HepG2 (cell line): Measurements from ENCODE around the gene SATB1. TPM values are rescaled to one million over a fixed set of nuclear protein-coding genes. Genes with fewer than 3 reads are reported as not detected.

Source experiments
- ATAC-seq: fragments of 200-7000 bp; cut with Tn5 transposase; 3 replicates; pipeline ENCODE4 v1.9.1; 2020; ENCODE audit warnings: mild to moderate bottlenecking, moderate library complexity
- BruUV-seq: library from RNA; stranded (reverse); fragments of 400-500 nt; replicated peaks from 2 replicates; lab custom pipeline; 2021; lab: Mats Ljungman, UMichigan
- CTCF ChIA-PET: fragments of 300-600 bp; formaldehyde crosslinking; extraction: SDS; loops from one replicate; lab custom pipeline; 2021; ENCODE audit warnings: low total read pairs, inconsistent platforms, low intra/inter-chr PET ratio; lab: Yijun Ruan, JAX
- POLR2A ChIA-PET: fragments of 350-600 bp; sonication (Branson Sonifier 250); formaldehyde crosslinking; loops from one replicate; lab custom pipeline; 2020; ENCODE audit warnings: antibody characterized with exemption, inconsistent platforms; lab: Yijun Ruan, JAX
- DNase-seq: peaks from one replicate; pipeline ENCODE4 v3.0.0-alpha.2; 2015; ENCODE audit warnings: low spot score
- FAIRE-seq: peaks from 3 replicates; lab custom pipeline; 2011; peaks lifted over from hg19 to GRCh38; lab: Jason Lieb, UNC
- H2AFZ ChIP-seq: one replicate; pipeline ENCODE4 v1.6.1; 2011; ENCODE audit warnings: low read length, inconsistent platforms
- H3K27ac ChIP-seq: fragments of 300-600 bp; 3 replicates; pipeline ENCODE4 v1.8.0; 2011; ENCODE audit warnings: mixed run types, mild to moderate bottlenecking, mixed read lengths, low read length, inconsistent platforms; ENCODE audit not compliant: insufficient read depth; ENCODE audit errors: extremely low read length
- H3K27me3 ChIP-seq, 2 experiments: fragments of 200-600 bp in 1 of 2; 2 replicates in 1 of 2; 3 replicates in 1 of 2; pipeline versions ENCODE4 v1.6.0 to v1.8.0; 2011; ENCODE audit warnings: low read length in 2 of 2, mild to moderate bottlenecking in 2 of 2, moderate library complexity in 2 of 2, inconsistent platforms in 1 of 2; ENCODE audit not compliant: insufficient read depth in 2 of 2, control insufficient read depth in 1 of 2
- H3K36me3 ChIP-seq, 2 experiments: fragments of 200-600 bp in 1 of 2; replicated peaks in 1 of 2; 2 replicates in 1 of 2; 3 replicates in 1 of 2; pipeline versions ENCODE4 v1.5.1 to v1.8.0; 2011; ENCODE audit warnings: low read length in 2 of 2, inconsistent platforms in 1 of 2; ENCODE audit not compliant: insufficient read depth in 2 of 2, control insufficient read depth in 1 of 2
- H3K4me1 ChIP-seq: 2 replicates; pipeline ENCODE4 v1.5.1; 2012; ENCODE audit warnings: low read length, inconsistent platforms; ENCODE audit not compliant: insufficient read depth
- H3K4me2 ChIP-seq: 2 replicates; pipeline ENCODE4 v1.6.0; 2011; ENCODE audit warnings: low read depth, low read length, inconsistent platforms
- H3K4me3 ChIP-seq, 3 experiments: fragments of 200-600 bp in 1 of 3; sonication (generic), shearing (Covaris generic) in 1 of 3; replicated peaks in 1 of 3; 2 replicates each; pipeline ENCODE4 v1.5.1; 2011 to 2016; ENCODE audit warnings: low read length in 3 of 3, inconsistent platforms in 2 of 3, low read depth in 2 of 3, mild to moderate bottlenecking in 2 of 3, control low read depth in 1 of 3, mixed read lengths in 1 of 3; ENCODE audit not compliant: insufficient read depth in 1 of 3
- H3K79me2 ChIP-seq: one replicate; pipeline ENCODE4 v1.6.1; 2011; ENCODE audit warnings: low read length, inconsistent platforms; ENCODE audit not compliant: insufficient read depth
- H3K9ac ChIP-seq: 2 replicates; pipeline ENCODE4 v1.6.0; 2011; ENCODE audit warnings: mild to moderate bottlenecking, low read depth, low read length, inconsistent platforms; ENCODE audit not compliant: insufficient read depth
- H3K9me3 ChIP-seq: 2 replicates; pipeline ENCODE4 v1.5.1; 2012; ENCODE audit warnings: mild to moderate bottlenecking, low read length
- H4K20me1 ChIP-seq: 2 replicates; pipeline ENCODE4 v1.6.0; 2011; ENCODE audit warnings: inconsistent platforms, mild to moderate bottlenecking, low read length, moderate library complexity; ENCODE audit not compliant: insufficient read depth
- ARNTL ChIP-seq: sonication (generic); formaldehyde crosslinking; IDR thresholded peaks from 2 replicates; pipeline ENCODE4 v1.4.0; 2020; ENCODE audit warnings: mild to moderate bottlenecking, missing genetic modification reagents
- EEA1 ChIP-seq: sonication (generic); formaldehyde crosslinking; IDR thresholded peaks from 2 replicates; pipeline ENCODE4 v1.5.1; 2020; ENCODE audit warnings: mild to moderate bottlenecking, missing genetic modification reagents, borderline replicate concordance
- NFYC ChIP-seq: IDR thresholded peaks from 2 replicates; pipeline ENCODE4 v1.6.1; 2016; ENCODE audit warnings: missing genetic modification reagents, missing compliant biosample characterization
- PHB2 ChIP-seq: fragments of 450-650 bp; IDR thresholded peaks from 2 replicates; pipeline ENCODE4 v1.6.1; 2018; ENCODE audit not compliant: partially characterized antibody
- YEATS4 ChIP-seq: sonication (generic); formaldehyde crosslinking; IDR thresholded peaks from 2 replicates; pipeline ENCODE4 v1.4.0; 2020; ENCODE audit warnings: missing genetic modification reagents, borderline replicate concordance
- ZNF451 ChIP-seq: sonication (generic); formaldehyde crosslinking; IDR thresholded peaks from 2 replicates; pipeline ENCODE4 v1.5.0; 2020; ENCODE audit warnings: mild to moderate bottlenecking, missing genetic modification reagents
- WGBS: methylation state at CpG from one replicate; pipeline ENCODE4 v1.1.6; 2017; ENCODE audit warnings: low lambda C conversion rate; 5-methylcytosine and 5-hydroxymethylcytosine counted together
- in situ Hi-C: cut with HindIII; loops from 2 replicates; pipeline ENCODE4 v1.10.0; 2017; ENCODE audit warnings: low pct_unique_long_range_greater_than_20kb; ENCODE audit not compliant: extremely low pct_ligation_motif_present
- intact Hi-C: fragments of 100-400 bp; cut with micrococcal nuclease; formaldehyde crosslinking; loops from one replicate; pipeline ENCODE4 v1.10.0; 2022; ENCODE audit not compliant: unreplicated experiment
- polyA plus RNA-seq, 8 experiments: library from polyadenylated mRNA; depleted of rRNA in 3 of 8; stranded (reverse) in 7 of 8; unstranded in 1 of 8; fragments of >200 nt; fragmentation: Illumina TruSeq in 4 of 8; extraction: Trizol in 4 of 8; gene quantifications; 2 replicates each; pipeline versions ENCODE4 v1.2.1 to v1.2.3, GENCODE V29; 2011 to 2016; ENCODE audit warnings: low read depth in 4 of 8, missing spikeins in 1 of 8, mixed read lengths in 1 of 8; ENCODE audit not compliant: insufficient read depth in 1 of 8
- total RNA-seq, 5 experiments: library from RNA; depleted of rRNA; stranded (reverse); fragments of >200 nt; fragmentation: Illumina TruSeq; extraction: Trizol; gene quantifications; 2 replicates each; pipeline ENCODE4 v1.2.3, GENCODE V29; 2016; ENCODE audit warnings: low read depth in 1 of 5
- TF ChIP-seq, protein P1 (sequence below): sonication (generic); formaldehyde crosslinking; IDR thresholded peaks from 2 replicates; pipeline ENCODE4 v1.4.0; 2020; ENCODE audit warnings: mild to moderate bottlenecking, low read depth, missing genetic modification reagents
- TF ChIP-seq, protein P2 (sequence below): sonication (generic); formaldehyde crosslinking; IDR thresholded peaks from 2 replicates; pipeline ENCODE4 v1.5.0; 2020; ENCODE audit warnings: missing genetic modification reagents
- TF ChIP-seq, protein P3 (sequence below): sonication (generic); formaldehyde crosslinking; IDR thresholded peaks from 2 replicates; pipeline ENCODE4 v1.9.0; 2021; ENCODE audit warnings: mild to moderate bottlenecking, missing genetic modification reagents

The SATB1 gene
- total and polyA plus RNA-seq, 2 of the 13 experiments (the other 11 are each of a cell fraction or from before 2014, with no cell fraction given) = 0.03 TPM; not detected in 1

DNA sequence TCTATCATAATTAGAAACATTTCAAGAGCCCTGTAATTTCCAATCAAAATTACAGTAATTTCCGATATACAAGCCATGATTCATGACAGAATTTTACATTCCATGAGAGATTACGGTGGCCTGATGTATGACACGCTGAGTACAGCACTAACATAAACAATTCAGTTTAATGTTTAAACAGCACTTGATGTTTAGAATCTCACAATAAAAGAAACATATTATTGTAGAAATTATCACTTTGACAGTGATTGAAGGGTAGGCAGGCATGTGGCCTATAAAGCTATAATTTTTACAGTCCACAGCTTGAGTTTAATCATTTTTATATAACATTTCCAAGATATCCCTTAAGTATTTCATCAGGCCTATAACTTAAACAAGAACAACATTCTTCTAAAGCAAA lies 48.5 kb downstream of the SATB1 start:
- no peak overlapping the region for H3K4me3 ChIP-seq
- ChIA-PET POLR2A (no interaction called here), CTCF (no interaction called here)
- TF ChIP-seq NFYC (CRISPR knock-in tag) (no peak), PHB2 (no peak), YEATS4 (CRISPR knock-in tag) (no peak), ARNTL (CRISPR knock-in tag) (no peak)
- TF ChIP-seq, protein P1, sequence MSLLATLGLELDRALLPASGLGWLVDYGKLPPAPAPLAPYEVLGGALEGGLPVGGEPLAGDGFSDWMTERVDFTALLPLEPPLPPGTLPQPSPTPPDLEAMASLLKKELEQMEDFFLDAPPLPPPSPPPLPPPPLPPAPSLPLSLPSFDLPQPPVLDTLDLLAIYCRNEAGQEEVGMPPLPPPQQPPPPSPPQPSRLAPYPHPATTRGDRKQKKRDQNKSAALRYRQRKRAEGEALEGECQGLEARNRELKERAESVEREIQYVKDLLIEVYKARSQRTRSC = no peak
- H4K20me1 ChIP-seq = no peaks in the 10 kb centered on the region
- no peaks in the 10 kb centered on the region for H3K36me3 ChIP-seq
- no peak for FAIRE-seq
- 3% methylated on average over 3 of the region's 3 CpGs for WGBS
- no peaks in the 10 kb centered on the region for H3K9me3 ChIP-seq
- DNase-seq = no peak
- no peak overlapping the region for H3K9ac ChIP-seq
- H3K79me2 ChIP-seq = no peaks in the 10 kb centered on the region
- no peak for ATAC-seq
- H3K27me3 ChIP-seq = no peaks in the 10 kb centered on the region; a peak in 1 of 5 replicates
- no TSS peak for BruUV-seq
- H3K27ac ChIP-seq = no peak overlapping the region
- no peak overlapping the region for H3K4me2 ChIP-seq
- intact Hi-C loops (no loop called here), in situ Hi-C loops (loop anchor here (25.0 kb wide), 1 partner anchor 1114 kb away; no protein-coding TSS in a partner anchor)
- H3K4me1 ChIP-seq = no peaks in the 10 kb centered on the region
- no peak overlapping the region for H2AFZ ChIP-seq

DNA sequence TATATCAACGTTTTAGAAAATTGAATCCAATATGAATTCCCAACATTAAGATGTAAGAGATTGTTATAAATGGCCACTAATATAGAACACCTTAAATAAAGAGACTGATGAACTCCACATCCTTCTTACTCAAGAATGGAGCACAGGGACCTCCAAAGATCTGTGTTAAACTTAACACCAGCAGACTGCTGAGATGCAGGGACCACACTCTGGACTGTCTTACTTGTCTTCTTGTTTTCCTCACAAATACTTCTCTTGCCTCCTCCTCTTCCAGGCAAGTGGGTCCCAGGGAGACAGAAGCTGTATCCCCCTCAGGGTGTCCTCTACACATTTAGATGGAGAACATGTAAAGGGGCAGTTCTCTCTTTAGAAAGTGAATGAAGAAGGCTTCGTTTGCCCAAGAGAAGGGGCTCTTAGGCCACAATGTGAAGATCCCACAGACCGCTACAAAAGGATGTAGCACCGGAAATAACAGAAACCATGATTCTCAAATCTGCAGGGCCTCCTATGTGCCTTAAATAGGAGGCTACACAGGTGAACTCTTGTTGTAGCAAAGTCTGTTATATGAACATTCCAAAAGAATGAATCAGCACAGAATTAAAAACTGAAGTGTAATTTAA lies 52.2 kb downstream of the SATB1 start:
- POLR2A ChIA-PET = no interaction called here
- H3K27ac ChIP-seq = no peak overlapping the region
- H4K20me1 ChIP-seq = no peaks in the 10 kb centered on the region
- no peak overlapping the region for H3K4me2 ChIP-seq
- CTCF ChIA-PET = no interaction called here
- 3% methylated on average over 4 of the region's 4 CpGs for WGBS
- no peaks in the 10 kb centered on the region for H3K36me3 ChIP-seq
- H3K27me3 ChIP-seq = no peaks in the 10 kb centered on the region; a peak in 1 of 5 replicates
- no peak overlapping the region for H3K9ac ChIP-seq
- intact Hi-C loops (no loop called here), in situ Hi-C loops (no loop called here)
- DNase-seq (no peak), ATAC-seq (no peak), FAIRE-seq (no peak)
- no peak overlapping the region for H3K4me3 ChIP-seq
- H2AFZ ChIP-seq = no peak overlapping the region
- H3K4me1 ChIP-seq = no peaks in the 10 kb centered on the region
- H3K79me2 ChIP-seq = no peaks in the 10 kb centered on the region
- no peaks in the 10 kb centered on the region for H3K9me3 ChIP-seq
- no TSS peak for BruUV-seq
- TF ChIP-seq, protein P2, sequence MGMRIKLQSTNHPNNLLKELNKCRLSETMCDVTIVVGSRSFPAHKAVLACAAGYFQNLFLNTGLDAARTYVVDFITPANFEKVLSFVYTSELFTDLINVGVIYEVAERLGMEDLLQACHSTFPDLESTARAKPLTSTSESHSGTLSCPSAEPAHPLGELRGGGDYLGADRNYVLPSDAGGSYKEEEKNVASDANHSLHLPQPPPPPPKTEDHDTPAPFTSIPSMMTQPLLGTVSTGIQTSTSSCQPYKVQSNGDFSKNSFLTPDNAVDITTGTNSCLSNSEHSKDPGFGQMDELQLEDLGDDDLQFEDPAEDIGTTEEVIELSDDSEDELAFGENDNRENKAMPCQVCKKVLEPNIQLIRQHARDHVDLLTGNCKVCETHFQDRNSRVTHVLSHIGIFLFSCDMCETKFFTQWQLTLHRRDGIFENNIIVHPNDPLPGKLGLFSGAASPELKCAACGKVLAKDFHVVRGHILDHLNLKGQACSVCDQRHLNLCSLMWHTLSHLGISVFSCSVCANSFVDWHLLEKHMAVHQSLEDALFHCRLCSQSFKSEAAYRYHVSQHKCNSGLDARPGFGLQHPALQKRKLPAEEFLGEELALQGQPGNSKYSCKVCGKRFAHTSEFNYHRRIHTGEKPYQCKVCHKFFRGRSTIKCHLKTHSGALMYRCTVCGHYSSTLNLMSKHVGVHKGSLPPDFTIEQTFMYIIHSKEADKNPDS (CRISPR knock-in tag) = no peak
- TF ChIP-seq ZNF451 (CRISPR knock-in tag) = no peak
- no peak for TF ChIP-seq EEA1 (CRISPR knock-in tag)
- TF ChIP-seq, protein P3, sequence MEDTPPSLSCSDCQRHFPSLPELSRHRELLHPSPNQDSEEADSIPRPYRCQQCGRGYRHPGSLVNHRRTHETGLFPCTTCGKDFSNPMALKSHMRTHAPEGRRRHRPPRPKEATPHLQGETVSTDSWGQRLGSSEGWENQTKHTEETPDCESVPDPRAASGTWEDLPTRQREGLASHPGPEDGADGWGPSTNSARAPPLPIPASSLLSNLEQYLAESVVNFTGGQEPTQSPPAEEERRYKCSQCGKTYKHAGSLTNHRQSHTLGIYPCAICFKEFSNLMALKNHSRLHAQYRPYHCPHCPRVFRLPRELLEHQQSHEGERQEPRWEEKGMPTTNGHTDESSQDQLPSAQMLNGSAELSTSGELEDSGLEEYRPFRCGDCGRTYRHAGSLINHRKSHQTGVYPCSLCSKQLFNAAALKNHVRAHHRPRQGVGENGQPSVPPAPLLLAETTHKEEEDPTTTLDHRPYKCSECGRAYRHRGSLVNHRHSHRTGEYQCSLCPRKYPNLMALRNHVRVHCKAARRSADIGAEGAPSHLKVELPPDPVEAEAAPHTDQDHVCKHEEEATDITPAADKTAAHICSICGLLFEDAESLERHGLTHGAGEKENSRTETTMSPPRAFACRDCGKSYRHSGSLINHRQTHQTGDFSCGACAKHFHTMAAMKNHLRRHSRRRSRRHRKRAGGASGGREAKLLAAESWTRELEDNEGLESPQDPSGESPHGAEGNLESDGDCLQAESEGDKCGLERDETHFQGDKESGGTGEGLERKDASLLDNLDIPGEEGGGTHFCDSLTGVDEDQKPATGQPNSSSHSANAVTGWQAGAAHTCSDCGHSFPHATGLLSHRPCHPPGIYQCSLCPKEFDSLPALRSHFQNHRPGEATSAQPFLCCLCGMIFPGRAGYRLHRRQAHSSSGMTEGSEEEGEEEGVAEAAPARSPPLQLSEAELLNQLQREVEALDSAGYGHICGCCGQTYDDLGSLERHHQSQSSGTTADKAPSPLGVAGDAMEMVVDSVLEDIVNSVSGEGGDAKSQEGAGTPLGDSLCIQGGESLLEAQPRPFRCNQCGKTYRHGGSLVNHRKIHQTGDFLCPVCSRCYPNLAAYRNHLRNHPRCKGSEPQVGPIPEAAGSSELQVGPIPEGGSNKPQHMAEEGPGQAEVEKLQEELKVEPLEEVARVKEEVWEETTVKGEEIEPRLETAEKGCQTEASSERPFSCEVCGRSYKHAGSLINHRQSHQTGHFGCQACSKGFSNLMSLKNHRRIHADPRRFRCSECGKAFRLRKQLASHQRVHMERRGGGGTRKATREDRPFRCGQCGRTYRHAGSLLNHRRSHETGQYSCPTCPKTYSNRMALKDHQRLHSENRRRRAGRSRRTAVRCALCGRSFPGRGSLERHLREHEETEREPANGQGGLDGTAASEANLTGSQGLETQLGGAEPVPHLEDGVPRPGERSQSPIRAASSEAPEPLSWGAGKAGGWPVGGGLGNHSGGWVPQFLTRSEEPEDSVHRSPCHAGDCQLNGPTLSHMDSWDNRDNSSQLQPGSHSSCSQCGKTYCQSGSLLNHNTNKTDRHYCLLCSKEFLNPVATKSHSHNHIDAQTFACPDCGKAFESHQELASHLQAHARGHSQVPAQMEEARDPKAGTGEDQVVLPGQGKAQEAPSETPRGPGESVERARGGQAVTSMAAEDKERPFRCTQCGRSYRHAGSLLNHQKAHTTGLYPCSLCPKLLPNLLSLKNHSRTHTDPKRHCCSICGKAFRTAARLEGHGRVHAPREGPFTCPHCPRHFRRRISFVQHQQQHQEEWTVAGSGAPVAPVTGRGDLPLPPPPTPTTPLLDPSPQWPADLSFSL (CRISPR knock-in tag) = no peak
